Fibroblast of lung (primary cell): Measurements from ENCODE around the gene ETS1.

Source experiments
- EZH2 ChIP-seq: IDR thresholded peaks from 2 replicates; pipeline ENCODE4 v1.5.1; 2012; ENCODE audit warnings: low read length, control low read depth, mild to moderate bottlenecking; ENCODE audit errors: missing control alignments
- TF ChIP-seq, protein P1 (sequence below), 2 donors: IDR thresholded peaks in 1 of 2; conservative IDR thresholded peaks in 1 of 2; 1 replicate in 1 of 2; 2 replicates in 1 of 2; pipeline ENCODE4 v1.5.1; 2011 to 2012; ENCODE audit warnings: low read length in 2 of 2, control low read depth in 1 of 2, inconsistent platforms in 1 of 2, low read depth in 1 of 2, mild to moderate bottlenecking in 1 of 2

- TF ChIP-seq, protein P1, sequence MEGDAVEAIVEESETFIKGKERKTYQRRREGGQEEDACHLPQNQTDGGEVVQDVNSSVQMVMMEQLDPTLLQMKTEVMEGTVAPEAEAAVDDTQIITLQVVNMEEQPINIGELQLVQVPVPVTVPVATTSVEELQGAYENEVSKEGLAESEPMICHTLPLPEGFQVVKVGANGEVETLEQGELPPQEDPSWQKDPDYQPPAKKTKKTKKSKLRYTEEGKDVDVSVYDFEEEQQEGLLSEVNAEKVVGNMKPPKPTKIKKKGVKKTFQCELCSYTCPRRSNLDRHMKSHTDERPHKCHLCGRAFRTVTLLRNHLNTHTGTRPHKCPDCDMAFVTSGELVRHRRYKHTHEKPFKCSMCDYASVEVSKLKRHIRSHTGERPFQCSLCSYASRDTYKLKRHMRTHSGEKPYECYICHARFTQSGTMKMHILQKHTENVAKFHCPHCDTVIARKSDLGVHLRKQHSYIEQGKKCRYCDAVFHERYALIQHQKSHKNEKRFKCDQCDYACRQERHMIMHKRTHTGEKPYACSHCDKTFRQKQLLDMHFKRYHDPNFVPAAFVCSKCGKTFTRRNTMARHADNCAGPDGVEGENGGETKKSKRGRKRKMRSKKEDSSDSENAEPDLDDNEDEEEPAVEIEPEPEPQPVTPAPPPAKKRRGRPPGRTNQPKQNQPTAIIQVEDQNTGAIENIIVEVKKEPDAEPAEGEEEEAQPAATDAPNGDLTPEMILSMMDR (conservative IDR thresholded peaks at IDR 0.05 in 1 of 2, IDR thresholded peaks at IDR 0.05 in 1 of 2; ENCODE audit: low read depth in 1 of 2, low read length in 2 of 2) = no peak
- TF ChIP-seq EZH2 = no peak
Observed at GRCh38 chr11:128496249-128496648, 91.1 kb downstream of the ETS1 start.
